NCI-H510A (cell line): ENCODE measurements around the gene TTLL5.

Experiments
- DNase-seq: peaks from one replicate; lab custom pipeline; 2025; lab: John Stamatoyannopoulos, UW

TTLL5 gene

GRCh38 chr14:75804570-75805275 is 143.7 kb downstream of the TTLL5 start:
- DNase-seq: no peak

GRCh38 chr14:75805646-75806045 is 144.6 kb downstream of the TTLL5 start:
- no peak for DNase-seq

- DNase-seq: no peak
Observed at GRCh38 chr14:75806352-75806832, 145.3 kb downstream of the TTLL5 start.

GRCh38 chr14:75807667-75808360 is 146.8 kb downstream of the TTLL5 start:
- no peak for DNase-seq

- DNase-seq: no peak
Observed at GRCh38 chr14:75811136-75811829, 150.2 kb downstream of the TTLL5 start.

GRCh38 chr14:75811872-75812499 is 150.9 kb downstream of the TTLL5 start:
- peak; percentile 68 for DNase-seq

GRCh38 chr14:75812622-75813021 is 151.6 kb downstream of the TTLL5 start:
- no peak for DNase-seq

- no peak for DNase-seq
Observed at GRCh38 chr14:75820761-75821160, 159.7 kb downstream of the TTLL5 start.

- peak; percentile 15 for DNase-seq
Observed at GRCh38 chr14:75821831-75822521, 160.9 kb downstream of the TTLL5 start.

GRCh38 chr14:75822522-75823141 is 161.6 kb downstream of the TTLL5 start:
- DNase-seq: no peak

- no peak for DNase-seq
Observed at GRCh38 chr14:75823334-75823733, 162.3 kb downstream of the TTLL5 start.

GRCh38 chr14:75824318-75824717 is 163.3 kb downstream of the TTLL5 start:
- no peak for DNase-seq

GRCh38 chr14:75825147-75825592 is 164.1 kb downstream of the TTLL5 start:
- no peak for DNase-seq

GRCh38 chr14:75826599-75826998 is 165.6 kb downstream of the TTLL5 start:
- DNase-seq: no peak

GRCh38 chr14:75827331-75827730 is 166.3 kb downstream of the TTLL5 start:
- no peak for DNase-seq

- DNase-seq: no peak
Observed at GRCh38 chr14:75829316-75829715, 168.3 kb downstream of the TTLL5 start.

- DNase-seq: peak; percentile 46
Observed at GRCh38 chr14:75831455-75831854, 170.4 kb downstream of the TTLL5 start.

- peak; percentile 21 for DNase-seq
Observed at GRCh38 chr14:75831952-75832351, 170.9 kb downstream of the TTLL5 start.

- no peak for DNase-seq
Observed at GRCh38 chr14:75832621-75833297, 171.7 kb downstream of the TTLL5 start.

- DNase-seq: no peak
Observed at GRCh38 chr14:75833326-75834020, 172.4 kb downstream of the TTLL5 start.
